HG03060 (cell line): ENCODE data around the gene STARD7.
"Not testable (repeated sequence)": the region's sequence is repeated elsewhere in the genome, so short reads cannot be mapped to it uniquely, and the experiment has no call there.

ENCODE experiments used
- ATAC-seq: cut with Tn5 transposase; IDR thresholded peaks from one replicate; pipeline ENCODE4 v1.9.1; 2021; ENCODE audit warnings: low read depth, moderate number of reproducible peaks; ENCODE audit not compliant: unreplicated experiment

Gene STARD7

DNA sequence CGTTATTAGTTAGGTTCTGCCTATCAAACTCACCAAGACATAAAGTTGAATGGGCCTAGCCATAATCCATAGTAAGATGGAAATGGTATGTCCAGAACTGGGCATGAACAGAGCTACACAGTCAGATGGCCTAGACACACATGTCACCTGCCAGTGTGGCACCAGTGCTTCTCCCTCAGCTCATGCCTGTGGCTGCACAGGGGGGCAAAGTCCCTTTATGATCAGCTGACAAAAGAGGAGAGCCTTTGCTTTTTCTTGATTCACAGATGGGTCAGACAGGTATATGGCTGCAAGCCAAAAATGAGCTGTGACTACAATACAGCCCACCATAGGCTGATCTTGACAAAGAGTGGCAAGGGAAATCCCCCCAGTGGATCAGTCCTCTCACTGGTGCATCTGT lies 28.3 kb upstream of the STARD7 start:
- no peak for ATAC-seq

DNA sequence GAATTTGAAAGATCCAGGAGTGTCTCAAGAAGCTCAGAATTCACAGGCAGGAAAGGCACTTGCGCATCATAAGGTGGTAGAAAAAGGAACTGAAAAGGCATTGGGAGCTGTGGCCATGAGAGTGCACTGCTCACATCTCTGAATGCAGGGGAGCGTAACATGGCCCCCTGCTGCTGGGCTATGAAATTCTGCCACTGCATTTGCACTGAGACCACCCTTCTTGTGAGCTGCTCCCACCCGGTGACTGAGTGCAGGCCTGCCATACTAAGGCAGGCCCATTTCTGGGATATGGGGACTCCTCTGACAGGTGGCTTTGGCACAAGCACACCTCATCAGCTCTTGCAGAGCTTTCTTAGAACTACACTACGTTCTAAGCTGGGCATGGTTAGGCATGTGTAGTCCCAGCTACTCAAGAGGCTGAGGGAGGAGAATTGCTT lies 25.3 kb upstream of the STARD7 start:
- no peak for ATAC-seq

- no peak for ATAC-seq
These were observed 24.8 kb upstream of the STARD7 start for GRCh38 chr2:96233436-96233835.

DNA sequence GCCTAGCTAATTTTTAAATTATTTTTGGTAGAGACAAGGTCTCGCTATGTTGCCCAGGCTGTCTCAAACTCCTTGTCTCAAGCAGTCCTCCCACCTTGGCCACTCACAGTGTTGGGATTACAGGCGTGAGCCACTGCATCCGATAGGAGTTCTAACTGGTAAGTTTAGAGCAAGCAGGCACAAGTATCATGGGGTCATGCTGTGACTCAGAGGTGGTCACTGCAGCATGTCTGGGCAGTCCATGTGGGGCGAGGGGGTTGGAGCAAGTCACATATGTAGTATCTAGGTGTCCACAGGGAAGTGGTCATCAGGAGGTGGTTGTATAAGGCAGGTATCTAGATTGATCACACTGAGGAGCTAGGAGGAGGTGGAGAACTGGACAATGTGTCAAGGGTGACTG lies 22.7 kb upstream of the STARD7 start:
- no peak for ATAC-seq

DNA sequence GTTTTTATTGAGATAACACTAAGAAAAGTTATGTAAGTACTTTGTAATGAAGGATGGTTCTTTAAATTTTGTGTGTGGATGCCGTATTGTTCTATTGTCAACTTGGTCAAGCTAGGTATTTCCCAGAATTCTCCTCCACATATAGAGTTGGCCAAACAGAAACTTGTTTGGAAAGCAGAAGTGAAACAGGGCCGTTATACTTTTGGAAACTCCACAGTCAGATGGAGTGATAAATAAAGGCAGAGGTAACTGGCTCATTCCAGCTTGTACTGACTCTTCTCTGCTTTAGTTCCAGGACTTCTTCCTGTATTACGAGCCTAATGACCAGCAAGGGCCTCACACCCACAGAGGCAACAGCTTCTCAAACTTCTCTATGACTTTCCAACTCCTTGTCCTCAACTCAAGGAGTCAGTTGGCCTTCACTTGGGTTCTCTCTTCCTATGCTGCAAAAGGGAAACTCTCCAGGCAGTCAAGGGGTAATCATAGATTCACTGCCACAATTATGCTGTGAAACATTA lies 16.4 kb upstream of the STARD7 start:
- peak; percentile 84 for ATAC-seq

DNA sequence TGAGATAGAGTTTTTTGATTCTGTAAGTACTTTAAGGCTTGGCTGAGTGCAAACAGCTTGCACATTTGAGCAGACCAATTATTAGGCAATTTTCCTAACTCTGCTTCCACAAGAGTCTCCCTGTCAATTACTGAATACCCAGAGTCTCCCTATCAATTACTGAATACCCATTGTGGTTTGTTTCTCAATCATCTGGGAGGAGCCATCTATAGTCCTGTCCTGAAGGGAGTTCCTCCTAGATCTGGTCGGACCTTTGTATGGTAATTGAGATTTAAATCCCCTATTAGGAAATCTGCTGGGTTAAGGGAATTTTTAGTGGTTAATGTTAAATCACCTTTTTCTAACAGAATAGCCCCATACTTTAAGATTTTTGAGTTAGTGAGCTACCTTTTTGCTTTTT lies 12.5 kb upstream of the STARD7 start:
- ATAC-seq: not testable (repeated sequence)

- ATAC-seq: not testable (repeated sequence)
These were observed 11.3 kb upstream of the STARD7 start for GRCh38 chr2:96219959-96220358.

GRCh38 chr2:96218508-96219131 lies 10.0 kb upstream of the STARD7 start:
- no peak for ATAC-seq

- ATAC-seq: no peak
These were observed 5.9 kb upstream of the STARD7 start for GRCh38 chr2:96214554-96214953.

DNA sequence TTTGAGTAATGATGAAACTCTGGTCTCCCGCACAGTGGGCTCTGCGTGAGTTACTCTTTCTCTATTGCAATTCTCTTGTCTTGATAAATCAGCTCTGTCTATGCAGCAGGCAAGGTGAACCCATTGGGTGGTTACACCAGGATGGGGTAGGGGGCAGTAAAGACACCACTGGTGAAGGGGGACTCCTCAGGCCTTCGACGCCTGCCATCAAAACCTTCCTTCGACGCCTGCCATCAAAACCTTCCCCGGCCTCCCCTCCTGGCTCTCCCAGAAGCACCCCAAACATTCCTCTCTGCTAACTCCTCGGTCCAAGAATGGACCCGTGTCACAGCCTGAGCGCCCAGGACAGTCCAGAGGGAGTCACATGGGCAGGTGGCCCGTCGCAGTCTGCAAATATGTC lies 4.8 kb upstream of the STARD7 start:
- ATAC-seq: no peak

GRCh38 chr2:96212339-96212738 lies 3.7 kb upstream of the STARD7 start:
- ATAC-seq: no peak

- ATAC-seq: no peak
These were observed 1.1 kb upstream of the STARD7 start for GRCh38 chr2:96209729-96210085.

DNA sequence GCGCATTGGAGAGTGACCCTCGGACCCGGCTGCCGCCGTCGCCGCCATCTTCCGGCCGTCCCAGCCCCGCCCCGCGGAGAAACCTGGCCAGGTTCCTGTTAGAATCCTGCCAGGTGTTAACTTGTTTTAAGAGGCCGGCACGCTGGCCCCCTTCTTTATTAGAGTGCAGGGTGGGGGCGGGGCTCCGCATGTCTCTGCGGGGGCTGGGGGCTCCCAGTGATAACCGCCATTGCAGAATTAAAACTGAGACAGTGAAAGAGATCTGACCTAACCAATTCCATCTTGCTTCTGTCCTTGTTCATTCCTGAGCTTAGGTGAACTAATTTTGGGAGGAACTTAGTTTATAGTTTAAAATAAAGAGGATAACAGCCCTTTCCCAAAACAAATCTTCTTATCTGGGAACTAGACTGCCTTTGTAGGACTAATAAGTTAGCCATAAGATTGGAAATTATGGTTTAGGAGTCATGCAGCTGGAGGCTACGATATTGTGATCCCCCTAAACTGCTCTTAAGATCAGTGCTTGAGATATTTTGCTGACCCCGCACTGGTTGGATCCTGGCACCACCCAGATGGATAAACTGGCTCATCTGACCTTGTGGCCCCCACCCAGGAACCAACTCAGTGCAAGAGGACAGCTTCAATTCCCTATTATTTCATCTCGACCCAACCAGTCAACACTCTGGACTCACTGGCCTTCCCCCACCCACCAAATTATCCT lies 543 bp upstream of the STARD7 start:
- no peak for ATAC-seq

DNA sequence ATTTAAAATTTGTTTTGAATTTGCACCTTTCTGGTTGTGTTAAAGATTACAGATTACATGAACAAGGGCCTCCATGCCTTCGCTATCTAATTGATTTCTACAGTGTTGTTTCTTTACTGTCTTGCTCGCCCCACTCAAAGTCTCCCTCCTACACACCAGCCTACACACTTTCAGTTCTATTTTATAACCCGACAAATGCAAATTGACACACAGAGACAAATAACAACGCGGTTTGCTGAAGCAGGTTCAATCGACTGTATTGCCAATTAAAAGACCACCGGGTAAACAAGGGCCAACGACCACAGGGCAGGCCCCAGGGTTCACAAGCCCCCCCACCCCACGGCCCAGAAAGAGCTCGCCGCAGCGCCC lies 869 bp downstream of the STARD7 start:
- no peak for ATAC-seq

GRCh38 chr2:96207073-96207773 lies 1.4 kb downstream of the STARD7 start:
- ATAC-seq: no peak

- ATAC-seq: no peak
These were observed 2.7 kb downstream of the STARD7 start for GRCh38 chr2:96205888-96206287.

GRCh38 chr2:96204836-96205624 lies 3.6 kb downstream of the STARD7 start:
- ATAC-seq: no peak

- ATAC-seq: no peak
These were observed 5.2 kb downstream of the STARD7 start for GRCh38 chr2:96203130-96204028.

DNA sequence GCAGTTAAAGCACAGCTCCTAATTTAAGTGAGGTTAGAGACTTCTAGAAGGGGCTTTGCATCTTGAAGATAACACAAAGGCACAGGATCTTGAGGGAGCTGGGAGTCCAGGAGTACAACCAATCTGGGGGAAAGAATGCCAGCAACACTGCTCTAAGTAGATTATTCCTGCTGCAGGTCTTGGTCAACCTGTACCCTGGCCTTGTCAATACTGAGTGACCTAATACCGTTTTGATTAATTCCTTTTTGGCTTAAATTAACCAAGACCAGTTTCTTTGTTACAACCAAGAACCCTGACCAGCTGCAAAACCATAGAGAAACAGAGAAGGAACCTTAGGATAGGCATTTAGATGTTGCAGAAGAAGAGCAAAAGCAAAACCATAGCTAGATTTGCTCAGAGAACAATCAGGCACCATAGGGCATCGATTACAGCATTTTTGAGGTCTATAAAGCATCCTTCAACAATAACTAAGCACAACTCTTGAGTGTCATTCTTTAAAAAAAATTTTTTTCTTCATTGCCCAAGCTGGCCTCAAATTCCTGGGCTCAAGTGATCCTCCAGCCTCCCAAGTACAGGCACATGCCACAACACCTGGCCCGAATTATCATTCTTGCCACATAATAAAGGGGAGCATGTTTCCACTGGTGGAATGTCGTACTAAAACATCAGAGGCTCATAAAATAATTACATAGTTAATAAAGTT lies 6.3 kb downstream of the STARD7 start:
- ATAC-seq: no peak
